SKM-1 treated with dmso at 0.1 percent for 144 hours (cell line): ENCODE data around the gene FAM117A.
"Not testable (repeated sequence)": the region's sequence is repeated elsewhere in the genome, so short reads cannot be mapped to it uniquely, and the experiment has no call there.

Experiments
- DNase-seq: peaks from one replicate; lab custom pipeline; 2025; ENCODE audit not compliant: unreplicated experiment; lab: John Stamatoyannopoulos, UW

The FAM117A gene

DNA sequence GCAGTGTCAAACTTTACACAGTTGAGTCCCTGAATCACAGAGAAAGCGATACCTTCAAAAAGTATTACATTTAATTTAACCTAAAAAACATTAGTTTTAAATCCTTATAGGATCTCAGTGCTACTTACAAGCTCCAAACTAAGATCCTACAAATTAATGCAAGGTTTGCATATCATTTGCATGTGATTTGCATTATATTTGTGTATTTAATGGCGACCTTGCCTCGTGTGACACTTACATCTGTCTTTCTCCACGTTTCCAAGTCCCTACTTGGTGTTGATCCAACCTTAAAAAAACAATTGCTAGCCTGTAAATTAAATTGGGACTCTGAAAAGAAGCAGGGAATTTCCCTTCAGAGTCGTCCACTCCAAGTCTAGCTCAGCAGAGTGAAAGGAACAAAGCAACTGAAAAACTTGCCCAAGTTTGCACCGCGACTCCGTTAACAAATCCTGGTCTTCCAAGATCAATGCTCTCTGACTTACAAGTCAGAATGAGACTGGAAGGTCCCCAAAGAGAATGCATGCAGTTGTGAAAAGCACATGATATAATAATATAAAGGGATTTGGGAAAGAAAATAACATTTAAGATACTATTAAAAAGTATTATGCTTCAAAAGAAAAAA is 739 bp upstream of the FAM117A start:
- no peak for DNase-seq

DNA sequence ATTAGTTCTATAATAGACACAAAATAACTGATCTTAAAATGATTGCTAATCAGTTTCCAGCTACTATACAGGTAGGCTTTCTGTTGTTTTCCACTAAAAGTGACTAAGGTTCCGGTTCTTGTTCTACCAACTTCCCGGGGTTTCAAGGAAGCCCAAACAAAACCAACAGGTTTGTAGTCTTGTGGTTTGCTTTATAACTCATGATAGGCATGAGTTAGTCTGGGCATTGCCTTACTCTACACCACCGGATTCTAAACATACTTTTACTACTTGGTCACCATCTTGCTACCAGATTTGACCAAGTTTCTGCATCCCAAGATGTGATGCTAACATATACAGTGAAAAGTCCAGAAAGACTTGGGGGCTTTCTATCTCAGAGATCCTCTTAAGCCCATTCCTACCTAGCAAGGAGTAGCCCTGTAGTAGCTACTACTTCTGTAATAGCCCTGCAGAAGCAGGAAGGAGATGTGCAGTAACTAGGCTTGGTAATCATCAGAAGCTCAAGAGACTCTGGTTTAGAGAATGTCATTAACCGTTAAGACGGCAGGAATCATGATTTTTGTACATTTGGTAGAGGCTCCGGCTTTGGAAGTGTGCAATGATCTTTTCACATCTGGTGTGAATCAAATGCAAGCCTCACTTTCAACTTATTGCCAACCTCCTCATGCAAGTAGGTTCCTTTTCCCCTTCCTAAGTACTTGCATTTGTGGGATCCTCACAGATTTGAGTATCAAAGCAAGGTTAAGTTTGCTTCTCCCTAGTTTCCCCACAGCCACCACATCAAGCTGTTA is 1.6 kb downstream of the FAM117A start:
- no peak for DNase-seq

DNA sequence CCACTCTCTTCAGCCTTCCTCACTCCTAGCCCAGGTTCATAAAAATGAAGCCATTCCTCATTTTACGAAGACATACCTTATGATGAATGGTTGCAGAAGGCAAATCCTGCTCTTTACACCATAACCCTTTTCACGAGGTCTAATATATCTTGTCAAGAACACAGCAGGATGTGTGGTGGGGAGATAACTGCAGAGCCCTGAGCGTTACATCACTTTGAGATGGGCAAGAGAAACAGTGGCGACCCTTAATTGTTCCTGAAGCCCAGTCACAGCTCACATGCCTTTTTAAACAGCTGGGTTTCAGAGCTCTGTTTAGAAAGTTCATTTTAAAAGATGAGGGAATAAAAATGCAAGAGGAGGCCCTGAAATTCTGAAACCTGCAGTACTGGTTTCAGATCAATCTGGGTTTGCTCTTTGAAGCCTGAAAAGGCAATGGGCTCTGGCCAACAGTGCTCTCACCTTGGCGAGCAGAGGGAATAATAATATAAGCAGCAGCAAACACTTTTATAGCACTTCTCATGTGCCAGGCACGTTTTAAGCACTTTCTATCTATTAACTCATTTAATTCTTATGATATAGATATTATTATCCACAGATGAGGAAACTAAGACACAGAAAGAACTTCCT is 2.9 kb downstream of the FAM117A start:
- no peak for DNase-seq

DNA sequence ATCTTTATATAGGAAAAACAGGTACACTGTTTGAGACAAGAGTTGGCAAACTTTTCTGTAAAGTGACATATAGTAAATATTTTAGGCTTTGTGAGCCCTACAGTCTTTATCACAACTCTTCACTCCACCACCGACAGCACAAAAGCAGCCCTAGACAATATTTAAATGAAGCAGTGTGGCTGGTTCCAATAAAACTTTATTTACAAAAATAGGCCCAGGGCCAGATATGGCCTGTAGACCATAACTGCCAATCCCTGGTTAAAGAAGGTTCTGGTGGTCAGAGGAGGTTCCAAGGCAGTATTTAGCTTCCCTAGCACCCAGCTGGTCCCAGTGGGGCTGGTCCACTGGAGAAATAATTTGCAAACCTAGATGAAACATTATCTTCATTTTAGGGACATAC is 3.6 kb downstream of the FAM117A start:
- no peak for DNase-seq

DNA sequence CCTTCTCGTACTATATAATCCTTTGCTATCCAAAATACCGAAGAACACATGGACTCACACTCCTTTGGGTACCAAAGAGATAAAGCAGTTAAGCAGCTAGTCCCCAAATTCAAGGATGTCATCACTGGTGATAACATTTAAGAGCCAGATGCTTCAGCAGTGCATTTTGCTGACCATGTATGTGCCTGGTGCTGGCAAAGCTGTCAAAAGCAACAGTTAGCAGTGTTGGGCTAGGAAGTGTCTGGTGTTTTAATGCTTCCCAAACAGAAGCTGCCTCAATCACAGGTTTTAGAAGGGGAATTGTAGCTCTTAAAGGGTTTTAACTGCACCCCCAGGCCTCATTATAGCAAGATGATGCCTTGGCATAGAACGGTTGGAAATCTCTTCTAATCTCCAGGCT is 4.7 kb downstream of the FAM117A start:
- no peak for DNase-seq

DNA sequence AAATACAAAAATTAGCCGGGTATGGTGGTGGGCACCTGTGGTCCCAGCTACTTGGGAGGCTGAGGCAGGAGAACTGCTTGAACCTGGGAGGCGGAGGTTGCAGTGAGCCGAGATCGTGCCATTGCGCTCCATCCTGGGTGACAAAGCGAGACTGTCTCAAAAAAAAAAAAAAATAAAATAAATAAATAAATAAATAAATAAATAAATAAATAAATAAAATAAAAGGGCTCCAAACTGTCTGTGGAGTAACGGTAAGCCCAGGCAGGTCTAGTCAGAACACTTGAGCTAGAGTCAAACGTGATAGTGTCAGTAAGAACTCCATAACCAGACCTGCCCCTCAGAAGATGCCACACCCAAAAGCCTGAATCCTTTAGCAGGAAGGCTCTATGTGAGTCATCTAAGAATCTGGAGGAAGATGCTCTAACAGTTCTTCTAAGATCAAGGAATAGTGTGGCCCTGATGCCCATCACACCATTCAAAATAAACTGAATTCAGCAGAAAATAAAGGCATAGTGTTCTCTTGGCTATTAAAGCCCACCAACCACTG is 5.4 kb downstream of the FAM117A start:
- DNase-seq: not testable (repeated sequence)

DNA sequence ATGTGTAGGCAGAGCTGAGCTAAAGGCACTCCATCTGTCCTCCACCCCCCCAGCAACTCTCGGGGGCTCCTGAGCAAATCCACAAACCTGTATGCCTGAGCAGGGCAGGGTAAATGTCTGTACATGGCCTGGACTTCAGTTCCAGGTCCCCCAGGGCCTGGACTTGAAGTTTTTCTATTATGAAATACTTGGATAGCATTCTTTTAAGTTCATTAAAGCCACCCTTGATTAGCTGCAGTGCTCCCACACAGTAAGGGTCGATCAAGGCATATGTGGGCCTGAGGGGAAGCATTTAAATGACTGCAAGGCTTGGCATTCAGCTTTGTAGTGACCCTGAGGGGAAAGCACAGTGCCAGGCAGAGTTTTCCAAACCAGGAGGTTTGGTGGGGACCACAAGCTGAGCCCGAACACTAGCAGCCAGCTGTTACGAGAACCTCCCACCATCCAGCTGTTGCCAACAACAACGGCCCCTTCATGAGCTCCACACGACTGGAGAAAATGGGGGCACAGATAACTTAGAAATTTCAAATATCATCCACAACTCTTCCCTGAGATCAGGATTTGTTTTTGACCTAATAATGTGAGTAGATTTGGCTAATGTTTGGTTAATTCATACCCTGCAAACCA is 6.7 kb downstream of the FAM117A start:
- no peak for DNase-seq

DNA sequence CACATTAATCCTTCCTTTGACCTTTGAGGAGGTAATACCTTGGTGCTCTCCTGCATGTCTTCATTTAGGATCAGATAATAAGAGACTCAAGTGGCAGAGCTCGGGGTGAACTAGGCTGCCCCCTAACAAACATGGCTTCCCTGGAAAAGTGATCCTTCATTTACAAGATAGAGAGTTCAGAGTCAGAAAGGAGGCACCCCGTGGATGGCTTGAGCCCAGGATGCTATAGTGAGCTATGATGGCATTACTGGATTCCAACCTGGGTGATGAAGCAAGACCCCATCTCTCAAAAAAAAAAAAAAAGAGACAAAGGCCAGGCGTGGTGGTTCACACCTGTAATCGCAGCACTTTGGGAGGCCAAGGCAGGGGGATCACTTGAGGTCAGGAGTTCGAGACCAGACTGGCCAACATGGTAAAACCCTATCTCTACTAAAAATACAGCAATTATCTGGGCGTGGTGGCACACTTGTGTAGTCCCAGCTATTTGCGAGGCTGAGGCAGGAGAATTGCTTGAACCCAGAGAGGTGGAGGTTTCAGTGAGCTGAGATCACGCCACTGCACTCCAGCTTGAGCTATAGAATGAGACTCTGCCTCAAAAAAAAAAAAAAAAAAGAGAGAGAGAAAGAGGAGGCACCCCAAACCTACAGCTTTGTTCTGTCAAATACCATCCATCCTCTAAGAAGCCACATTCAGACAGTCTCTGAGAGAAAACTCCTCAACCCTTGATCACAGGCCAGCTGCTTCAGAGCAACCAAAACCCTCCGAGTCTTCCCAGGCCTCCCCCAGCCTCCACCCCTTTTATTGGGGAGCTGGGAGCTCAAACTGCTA is 7.4 kb downstream of the FAM117A start:
- DNase-seq: no peak

DNA sequence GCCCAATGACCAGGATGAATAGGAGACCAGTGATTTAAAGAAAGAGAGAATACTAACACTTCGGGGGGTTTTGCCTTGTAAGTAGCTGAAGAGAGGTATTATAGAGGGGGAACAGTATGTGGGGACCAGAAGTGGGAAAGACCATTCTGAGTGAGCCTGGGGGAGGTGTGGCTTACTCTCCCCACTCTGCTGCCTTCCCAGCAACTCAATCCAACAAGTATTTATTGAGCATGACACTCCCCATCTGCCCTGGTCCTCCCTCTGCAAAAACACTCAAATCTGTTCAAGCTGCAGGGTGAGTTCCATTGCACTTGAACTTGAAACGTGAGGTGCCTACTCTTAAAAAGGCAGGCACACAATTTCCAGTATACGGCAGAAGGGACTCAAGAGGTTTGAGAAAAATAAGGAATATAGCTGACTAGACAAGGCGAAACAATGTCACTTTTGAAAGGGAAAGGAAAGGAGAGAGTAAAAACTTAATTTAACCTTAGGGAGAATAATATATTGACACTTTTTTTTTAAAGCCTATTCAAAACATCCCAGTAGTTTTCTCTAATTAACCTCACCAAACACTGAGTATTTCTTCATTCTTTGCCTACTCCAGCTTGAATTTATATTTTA is 8.2 kb downstream of the FAM117A start:
- no peak for DNase-seq

DNA sequence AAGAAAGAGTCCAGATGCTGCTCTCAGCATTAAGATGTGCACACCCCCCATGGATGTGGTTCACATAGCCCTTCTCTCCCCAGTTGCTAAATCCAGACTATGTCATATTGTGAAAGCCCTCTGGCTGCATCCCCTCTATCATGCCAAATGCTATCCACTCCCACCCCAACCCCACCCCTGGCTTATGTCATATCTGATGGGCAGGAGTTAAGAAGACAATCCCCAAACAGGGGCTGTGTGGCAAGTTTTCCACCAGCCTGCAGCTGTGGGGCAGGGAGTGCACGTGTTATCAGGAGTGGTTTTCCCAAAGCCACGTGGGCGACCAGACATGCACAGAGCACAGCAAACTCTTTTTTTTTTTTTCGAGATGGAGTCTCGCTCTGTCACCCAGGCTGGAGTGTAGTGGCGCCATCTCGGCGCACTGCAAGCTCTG is 10.0 kb downstream of the FAM117A start:
- DNase-seq: no peak

DNA sequence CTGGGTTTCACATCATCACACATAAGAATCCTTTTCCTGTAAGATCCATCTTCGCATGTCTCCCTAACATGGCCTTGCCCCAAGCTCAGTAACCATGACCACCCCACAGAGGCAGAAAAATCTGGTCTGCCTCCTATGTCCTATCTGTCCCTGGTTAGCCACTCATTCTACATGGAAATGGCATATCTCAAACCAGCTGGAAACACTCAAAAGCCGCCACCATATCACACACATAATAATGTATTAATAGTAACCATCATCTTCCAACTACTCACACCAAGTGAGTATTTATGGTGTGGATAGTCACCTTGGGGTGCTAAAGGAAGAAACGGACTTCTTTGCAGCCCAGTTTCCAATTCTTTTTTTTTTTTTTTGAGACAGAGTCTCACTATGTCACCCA is 11.4 kb downstream of the FAM117A start:
- no peak for DNase-seq

DNA sequence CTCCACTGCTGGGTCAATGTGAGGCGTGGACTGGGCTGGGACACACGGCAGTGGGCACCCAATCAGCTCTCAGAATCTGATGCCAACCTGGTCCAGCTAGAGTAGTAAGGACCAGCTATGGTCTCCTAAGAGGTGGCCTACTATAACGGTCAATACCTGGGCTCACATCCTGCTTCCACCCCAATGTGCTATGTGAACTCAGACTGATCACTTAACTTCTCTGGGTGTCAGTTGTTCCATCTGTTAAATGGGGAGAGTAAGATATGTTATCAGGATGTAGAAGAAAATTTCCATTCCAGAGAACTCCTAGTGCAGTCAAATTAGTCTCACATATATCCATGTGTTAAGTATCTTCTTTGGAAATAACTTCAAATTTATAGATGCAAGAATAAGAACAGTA is 14.2 kb downstream of the FAM117A start:
- no peak for DNase-seq

DNA sequence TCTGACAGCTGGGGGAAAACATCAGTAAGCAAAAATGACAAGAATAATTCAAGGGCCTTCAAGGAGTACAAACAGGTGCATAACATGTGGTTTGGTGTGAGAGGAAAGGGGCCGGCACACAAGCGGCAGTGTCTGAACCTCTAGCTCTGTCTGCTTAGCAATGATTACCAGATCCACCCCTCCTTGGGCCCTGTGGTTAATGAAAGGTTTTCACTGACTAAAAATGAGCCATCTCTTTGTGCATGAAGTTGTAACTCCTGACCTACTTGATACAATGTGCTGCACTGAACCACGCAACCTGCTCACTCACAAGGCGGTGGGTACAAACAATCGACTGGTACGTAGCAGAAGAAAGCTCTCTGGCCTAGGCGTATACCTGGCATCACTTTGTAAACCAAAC is 15.1 kb downstream of the FAM117A start:
- DNase-seq: no peak

DNA sequence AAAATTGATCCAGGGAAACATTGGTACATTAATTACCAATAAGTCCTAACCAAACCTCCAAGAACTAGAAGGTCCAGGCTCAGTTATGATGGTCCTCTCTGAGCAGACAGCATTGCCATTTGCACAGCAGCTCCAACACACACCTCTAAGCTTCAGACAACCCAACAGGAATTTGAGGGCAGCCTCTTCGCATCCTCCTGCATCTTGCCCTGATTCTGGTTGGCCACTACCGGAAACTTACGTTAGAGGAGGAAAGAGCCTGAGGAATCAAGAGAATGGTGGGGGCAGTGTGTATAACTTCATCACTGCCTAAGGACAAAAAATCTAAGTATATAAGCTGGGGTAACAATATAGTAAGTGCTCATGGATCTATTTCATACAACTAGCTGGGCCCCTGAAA is 15.7 kb downstream of the FAM117A start:
- DNase-seq: no peak

DNA sequence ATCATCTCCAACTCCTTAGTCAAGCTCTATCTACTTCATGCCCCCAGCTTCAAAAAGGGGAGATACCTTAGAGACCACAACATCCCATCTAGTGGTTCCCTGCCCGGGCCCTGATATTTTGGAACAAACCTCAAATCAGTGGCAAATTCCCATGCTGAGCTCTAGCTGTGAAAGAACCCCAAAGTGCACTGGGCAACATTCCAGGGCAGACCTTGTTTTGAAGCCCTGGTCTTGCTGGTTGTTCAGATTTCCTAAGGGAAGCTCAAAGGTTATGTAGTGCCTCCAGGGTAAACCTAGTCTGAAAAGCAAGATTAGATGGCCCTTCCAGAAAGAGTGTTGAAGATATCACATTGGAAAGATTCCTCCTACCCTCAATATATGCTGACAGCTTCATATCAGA is 16.3 kb downstream of the FAM117A start:
- no peak for DNase-seq

DNA sequence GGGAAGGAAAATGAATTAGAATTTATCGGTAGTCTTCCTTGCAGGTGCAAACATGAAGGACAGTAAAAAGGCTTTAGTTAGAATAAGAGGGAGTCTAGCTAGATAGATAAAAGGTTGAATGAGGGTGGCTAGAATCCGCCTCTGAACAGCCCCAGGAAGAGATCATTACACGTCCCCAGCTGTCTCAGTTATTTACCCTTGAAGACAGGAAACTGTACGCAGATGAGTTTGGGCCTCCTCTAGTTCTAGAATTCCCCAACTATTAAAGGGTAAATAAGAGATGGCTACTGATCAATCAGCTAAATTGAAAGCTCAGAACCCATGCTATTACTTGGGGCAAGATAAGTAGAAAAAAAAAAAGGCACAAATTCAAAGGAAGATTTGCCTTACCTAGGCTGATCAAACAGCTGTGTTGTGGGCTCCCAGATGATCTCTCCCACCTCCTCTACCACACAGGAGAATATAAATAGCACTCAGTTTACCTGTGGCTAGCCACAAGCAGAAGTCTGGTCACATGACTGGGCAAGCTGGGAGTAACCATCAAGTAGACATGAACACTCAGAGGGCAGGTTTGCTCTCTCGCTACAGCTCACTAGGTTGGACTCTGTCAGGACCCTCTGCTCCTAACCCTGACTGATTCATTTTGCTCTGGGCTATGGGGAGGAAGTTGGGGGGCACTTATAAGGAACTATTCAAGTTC is 17.0 kb downstream of the FAM117A start:
- DNase-seq: no peak

DNA sequence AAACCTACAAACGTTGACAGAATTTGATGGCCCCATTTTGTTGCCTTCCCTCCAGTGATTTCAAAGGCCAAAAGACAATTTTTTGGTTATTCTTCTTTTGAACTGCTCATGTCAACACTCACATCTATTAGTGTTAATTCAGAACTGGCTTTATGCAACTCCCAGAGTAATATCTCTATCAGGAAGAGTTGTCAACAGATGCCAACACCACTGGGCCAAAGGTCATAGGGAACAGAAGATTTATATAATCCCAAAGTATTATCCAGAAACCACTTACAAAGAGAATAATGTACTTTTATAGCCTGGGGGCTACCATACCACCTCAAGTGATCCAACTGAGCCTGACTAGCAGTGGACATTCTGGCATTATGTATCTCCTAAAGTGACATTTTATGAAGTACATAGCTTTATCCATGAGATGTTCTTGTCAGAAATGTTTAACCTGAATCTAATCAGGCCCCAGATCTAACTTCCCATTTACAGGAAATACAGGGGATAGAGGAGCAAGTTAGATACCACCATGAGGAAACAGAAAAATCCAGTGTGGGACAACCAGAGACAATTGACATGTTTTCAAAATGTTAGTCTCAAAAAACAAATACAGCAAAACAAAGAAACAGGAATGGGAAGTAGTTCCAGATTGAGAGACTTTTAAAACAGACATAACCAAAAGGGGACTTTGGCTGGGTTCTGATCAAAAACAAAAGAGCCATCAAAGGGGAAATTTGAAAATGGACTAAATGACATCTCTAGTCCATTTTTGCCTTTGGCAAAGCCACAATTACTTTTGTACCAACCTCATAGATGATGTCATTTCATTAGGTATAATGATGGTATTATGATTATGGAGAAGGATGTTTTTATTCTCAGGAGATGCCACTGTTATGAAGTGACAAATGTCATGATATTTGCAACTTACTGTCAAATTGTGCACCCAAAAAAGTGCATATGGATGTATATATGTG is 18.5 kb downstream of the FAM117A start:
- DNase-seq: no peak

DNA sequence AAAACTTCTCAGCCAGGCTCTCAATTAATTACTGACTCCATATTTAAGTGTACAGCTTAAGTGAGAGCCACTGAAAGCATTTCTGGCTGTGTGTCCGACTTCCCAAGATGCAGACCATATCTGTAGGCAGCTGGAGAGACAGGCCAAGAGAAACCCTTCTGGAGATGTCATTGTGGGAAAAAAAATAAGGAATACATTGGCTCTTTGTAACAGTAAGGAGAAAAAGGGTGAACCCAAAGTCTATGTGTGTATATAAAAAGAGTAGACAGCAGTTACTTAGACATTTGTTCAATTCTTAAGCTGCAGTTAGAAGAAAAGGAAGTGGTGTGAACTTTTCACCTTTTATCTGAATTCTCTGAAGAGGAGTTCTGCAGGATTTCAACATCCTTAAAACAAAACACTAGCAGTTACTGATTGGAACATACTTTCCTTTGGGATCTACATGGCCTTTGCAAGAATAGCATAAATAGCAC is 21.7 kb downstream of the FAM117A start:
- peak; percentile 76 for DNase-seq
